ENCODE measurements around the gene FOXO6. TPM values are rescaled to one million over a fixed set of nuclear protein-coding genes. Genes with fewer than 3 reads are reported as not detected.

Gene FOXO6
- total and polyA plus RNA-seq, 2 of the 13 experiments (the other 11 are each of a cell fraction or from before 2014, with no cell fraction given): 0.13 TPM; not detected in 1

GRCh38 chr1:41371630-41372599 lies 10.7 kb downstream of the FOXO6 start (continued):
- TF ChIP-seq THRA (CRISPR knock-in tag; IDR thresholded peaks at IDR 0.05; ENCODE audit: borderline replicate concordance): peak; percentile 81
- no peak for TF ChIP-seq ATM (IDR thresholded peaks at IDR 0.05; ENCODE audit: borderline replicate concordance)
- TF ChIP-seq SIX4 (CRISPR knock-in tag; IDR thresholded peaks at IDR 0.05): peak; percentile 93

- H3K9ac ChIP-seq (ENCODE audit: insufficient read depth, low read depth, low read length): no peak overlapping the region
- no TSS peak for BruUV-seq (replicated peaks)
- no peaks in the 10 kb centered on the region for H4K20me1 ChIP-seq (ENCODE audit: insufficient read depth, low read length)
- H3K4me2 ChIP-seq (ENCODE audit: low read depth, low read length): no peak overlapping the region
- no peaks in the 10 kb centered on the region for H3K9me3 ChIP-seq (ENCODE audit: low read length)
- peaks cover 25% of the 10 kb centered on the region for H3K4me1 ChIP-seq (ENCODE audit: insufficient read depth, low read length)
- 20% methylated on average over 3 of the region's 4 CpGs for WGBS (ENCODE audit: low lambda C conversion rate)
- TF ChIP-seq POLR2G (IDR thresholded peaks at IDR 0.05; ENCODE audit: low read depth, low read length) (no peak), ZNF629 (CRISPR knock-in tag; conservative IDR thresholded peaks at IDR 0.05) (peak; percentile 62)
- H3K27ac ChIP-seq (ENCODE audit: extremely low read length, insufficient read depth, low read length): no peak overlapping the region
- no peaks in the 10 kb centered on the region for H3K36me3 ChIP-seq (replicated peaks in 1 of 2; ENCODE audit: control insufficient read depth in 1 of 2, insufficient read depth in 2 of 2, low read length in 2 of 2)
- no peak for ATAC-seq
- no peak overlapping the region for H3K4me3 ChIP-seq (replicated peaks in 1 of 3; ENCODE audit: insufficient read depth in 1 of 3, low read depth in 2 of 3, low read length in 3 of 3)
- FAIRE-seq: no peak
- intact Hi-C loops (cut with micrococcal nuclease; ENCODE audit: unreplicated experiment): no loop called here
- ChIA-PET POLR2A (no interaction called here), CTCF (ENCODE audit: low intra/inter-chr PET ratio, low total read pairs) (no interaction called here)
- peaks cover 2 to 7% of the 10 kb centered on the region in 2 experiments; a peak in 3 of 5 replicates for H3K27me3 ChIP-seq (ENCODE audit: control insufficient read depth in 1 of 2, insufficient read depth in 2 of 2, low read length in 2 of 2)
- in situ Hi-C loops (cut with HindIII; ENCODE audit: extremely low pct_ligation_motif_present, low pct_unique_long_range_greater_than_20kb): no loop called here
- H3K79me2 ChIP-seq (ENCODE audit: insufficient read depth, low read length): no peaks in the 10 kb centered on the region
- DNase-seq (ENCODE audit: low spot score): no peak
- H2AFZ ChIP-seq (ENCODE audit: low read length): no peak overlapping the region
Observed at GRCh38 chr1:41372600-41372993, 11.4 kb downstream of the FOXO6 start.

All from HepG2 (cell line).